ENCODE measurements around the gene COL25A1. TPM values are rescaled to one million over a fixed set of nuclear protein-coding genes. Genes with fewer than 3 reads are reported as not detected.

Gene COL25A1
- total RNA-seq, 2 donors from 2014 or later: 0.26 to 0.99 TPM

GRCh38 chr4:108811486-108811885 is 491.0 kb downstream of the COL25A1 start:
- 78 to 88% methylated on average over 1 of the region's 1 CpG for WGBS, 2 donors
- intact Hi-C loops (cut with DNase I): no loop called here
- no peak for DNase-seq

GRCh38 chr4:108810087-108810486 is 492.4 kb downstream of the COL25A1 start:
- DNase-seq: no peak
- intact Hi-C loops (cut with DNase I): no loop called here
- Histone ChIP-seq H3K27ac (no peak overlapping the region), H3K9me3 (no peaks in the 10 kb centered on the region), H3K4me1 (no peaks in the 10 kb centered on the region), H3K36me3 (replicated peaks in 1 of 2; ENCODE audit: insufficient read depth in 1 of 2, low read depth in 2 of 2) (no peaks in the 10 kb centered on the region), H3K4me3 (no peak overlapping the region), H3K27me3 (no peaks in the 10 kb centered on the region)
- ATAC-seq: no peak
- no peak for TF ChIP-seq POLR2A (IDR thresholded peaks at IDR 0.05)
- no peak for TF ChIP-seq CTCF (IDR thresholded peaks at IDR 0.05)
- 81% methylated on average over 1 of the region's 1 CpG for WGBS, 2 donors

More at GRCh38 chr4:108811486-108811885, 491.0 kb downstream of the COL25A1 start:
- Histone ChIP-seq H3K27me3 (no peaks in the 10 kb centered on the region), H3K27ac (no peak overlapping the region), H3K9me3 (no peaks in the 10 kb centered on the region), H3K4me1 (no peaks in the 10 kb centered on the region), H3K36me3 (replicated peaks in 1 of 2; ENCODE audit: insufficient read depth in 1 of 2, low read depth in 2 of 2) (no peaks in the 10 kb centered on the region), H3K4me3 (no peak overlapping the region)
- TF ChIP-seq POLR2A (IDR thresholded peaks at IDR 0.05) (no peak), CTCF (IDR thresholded peaks at IDR 0.05) (no peak)
- ATAC-seq: no peak

- 70 to 72% methylated on average over 5 of the region's 5 CpGs for WGBS, 2 donors
- no peaks in the 10 kb centered on the region for H3K27me3 ChIP-seq
- no peaks in the 10 kb centered on the region for H3K9me3 ChIP-seq
- no peak for ATAC-seq
- H3K36me3 ChIP-seq (replicated peaks in 1 of 2; ENCODE audit: insufficient read depth in 1 of 2, low read depth in 2 of 2): no peaks in the 10 kb centered on the region
- DNase-seq: no peak
- intact Hi-C loops (cut with DNase I): no loop called here
- H3K4me1 ChIP-seq: no peaks in the 10 kb centered on the region
- no peak overlapping the region for H3K4me3 ChIP-seq
- no peak for TF ChIP-seq POLR2A (IDR thresholded peaks at IDR 0.05)
- TF ChIP-seq CTCF (IDR thresholded peaks at IDR 0.05): no peak
- no peak overlapping the region for H3K27ac ChIP-seq
Observed at GRCh38 chr4:108804648-108805273, 497.7 kb downstream of the COL25A1 start.

GRCh38 chr4:108799306-108799705 is 503.2 kb downstream of the COL25A1 start:
- no peak for TF ChIP-seq CTCF (IDR thresholded peaks at IDR 0.05)
- TF ChIP-seq POLR2A (IDR thresholded peaks at IDR 0.05): no peak
- H3K4me1 ChIP-seq: no peaks in the 10 kb centered on the region
- H3K27me3 ChIP-seq: no peaks in the 10 kb centered on the region
- DNase-seq (no peak), ATAC-seq (no peak)
- no peak overlapping the region for H3K27ac ChIP-seq
- no peak overlapping the region for H3K4me3 ChIP-seq
- intact Hi-C loops (cut with DNase I): no loop called here
- H3K9me3 ChIP-seq: no peaks in the 10 kb centered on the region
- H3K36me3 ChIP-seq (replicated peaks in 1 of 2; ENCODE audit: insufficient read depth in 1 of 2, low read depth in 2 of 2): no peaks in the 10 kb centered on the region
- WGBS, 2 donors: 64 to 89% methylated on average over 5 of the region's 5 CpGs

GRCh38 chr4:108796173-108796572 is 506.3 kb downstream of the COL25A1 start:
- intact Hi-C loops (cut with DNase I): no loop called here
- no peaks in the 10 kb centered on the region for H3K4me1 ChIP-seq
- no peaks in the 10 kb centered on the region for H3K9me3 ChIP-seq
- TF ChIP-seq POLR2A (IDR thresholded peaks at IDR 0.05) (no peak), CTCF (IDR thresholded peaks at IDR 0.05) (no peak)
- no peak overlapping the region for H3K4me3 ChIP-seq
- no peaks in the 10 kb centered on the region for H3K36me3 ChIP-seq (replicated peaks in 1 of 2; ENCODE audit: insufficient read depth in 1 of 2, low read depth in 2 of 2)
- DNase-seq (no peak), ATAC-seq (no peak)
- no peak overlapping the region for H3K27ac ChIP-seq
- H3K27me3 ChIP-seq: no peaks in the 10 kb centered on the region
- 40 to 41% methylated on average over 3 of the region's 3 CpGs for WGBS, 2 donors
